ENCODE results near the gene RBM19.

DNA sequence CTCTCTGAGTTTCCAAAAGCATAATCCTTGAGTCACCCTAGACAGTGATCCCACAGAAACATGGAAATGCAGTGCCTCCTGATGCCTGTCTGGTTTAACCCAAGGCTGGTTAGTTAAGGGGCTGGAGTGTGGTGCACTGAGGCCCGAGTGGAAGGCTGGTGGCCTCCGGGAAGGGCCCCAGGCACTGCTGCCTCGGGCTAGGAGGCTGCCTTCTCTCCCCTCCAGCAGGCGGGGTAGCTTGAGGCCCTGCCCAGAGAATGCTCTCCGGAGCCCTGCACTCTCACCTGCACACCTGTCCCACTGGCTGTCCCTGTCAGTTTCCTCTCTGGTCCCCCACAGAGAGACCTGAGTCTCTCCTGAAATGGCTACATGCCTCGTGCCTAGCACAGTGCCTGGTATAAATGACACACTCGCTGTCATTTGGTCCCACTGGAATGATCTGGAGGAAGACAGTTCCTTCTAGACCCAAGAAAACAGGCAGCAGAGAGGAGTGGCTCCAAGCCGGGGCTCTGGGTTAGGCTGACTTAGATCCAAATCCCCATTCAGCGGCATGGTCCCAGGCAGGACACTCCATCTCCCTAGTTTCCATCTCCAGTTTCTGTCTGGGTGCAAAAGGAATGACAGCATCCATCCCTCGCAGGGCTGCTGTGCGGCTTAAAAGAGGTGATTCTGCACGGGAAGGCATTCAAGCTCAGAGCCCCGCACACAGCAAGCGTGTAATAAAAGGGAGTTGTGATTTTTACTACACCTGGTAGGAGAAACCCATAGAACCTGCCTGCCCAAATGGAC lies 54.0 kb downstream of the RBM19 start:
- TF ChIP-seq EZH2 (IDR thresholded peaks at IDR 0.05; ENCODE audit: low read length, missing control alignments) (no peak), CTCF (conservative IDR thresholded peaks at IDR 0.05 in 1 of 2, IDR thresholded peaks at IDR 0.05 in 1 of 2; ENCODE audit: low read depth in 1 of 2, low read length in 2 of 2) (no peak)
